ENCODE results near the gene RELN.

DNA sequence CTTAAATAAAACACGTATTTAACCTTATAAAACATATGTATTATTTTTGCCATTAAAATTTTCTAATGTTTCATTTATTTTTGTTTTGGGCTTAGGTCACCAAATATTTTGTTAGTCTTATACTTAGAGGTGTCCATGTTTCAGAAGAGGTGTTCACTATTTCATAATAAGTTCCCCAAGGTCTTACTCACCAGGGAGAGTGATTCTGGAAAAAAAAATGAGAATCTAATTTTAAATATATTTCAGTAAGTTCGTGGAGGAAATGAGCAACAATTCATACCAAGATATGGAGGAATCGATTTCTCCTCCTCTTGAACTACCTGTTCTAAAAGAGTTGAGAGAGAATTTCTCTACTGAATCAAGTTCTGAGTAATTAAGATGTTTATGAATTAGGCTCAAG, 271.9 kb downstream of the RELN start:
- TF ChIP-seq, protein P1, sequence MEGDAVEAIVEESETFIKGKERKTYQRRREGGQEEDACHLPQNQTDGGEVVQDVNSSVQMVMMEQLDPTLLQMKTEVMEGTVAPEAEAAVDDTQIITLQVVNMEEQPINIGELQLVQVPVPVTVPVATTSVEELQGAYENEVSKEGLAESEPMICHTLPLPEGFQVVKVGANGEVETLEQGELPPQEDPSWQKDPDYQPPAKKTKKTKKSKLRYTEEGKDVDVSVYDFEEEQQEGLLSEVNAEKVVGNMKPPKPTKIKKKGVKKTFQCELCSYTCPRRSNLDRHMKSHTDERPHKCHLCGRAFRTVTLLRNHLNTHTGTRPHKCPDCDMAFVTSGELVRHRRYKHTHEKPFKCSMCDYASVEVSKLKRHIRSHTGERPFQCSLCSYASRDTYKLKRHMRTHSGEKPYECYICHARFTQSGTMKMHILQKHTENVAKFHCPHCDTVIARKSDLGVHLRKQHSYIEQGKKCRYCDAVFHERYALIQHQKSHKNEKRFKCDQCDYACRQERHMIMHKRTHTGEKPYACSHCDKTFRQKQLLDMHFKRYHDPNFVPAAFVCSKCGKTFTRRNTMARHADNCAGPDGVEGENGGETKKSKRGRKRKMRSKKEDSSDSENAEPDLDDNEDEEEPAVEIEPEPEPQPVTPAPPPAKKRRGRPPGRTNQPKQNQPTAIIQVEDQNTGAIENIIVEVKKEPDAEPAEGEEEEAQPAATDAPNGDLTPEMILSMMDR (conservative IDR thresholded peaks at IDR 0.05): no peak
- no peak for TF ChIP-seq EZH2 (IDR thresholded peaks at IDR 0.05; ENCODE audit: low read depth)
